GM18517 (cell line): ENCODE data around the gene CCL16.
A peak's percentile ranks its signal among the peaks of the same experiment; 100 is the strongest.
"Not testable (repeated sequence)": the region's sequence is repeated elsewhere in the genome, so short reads cannot be mapped to it uniquely, and the experiment has no call there.

Source experiments
- ATAC-seq: cut with Tn5 transposase; IDR thresholded peaks from one replicate; pipeline ENCODE4 v1.9.1; 2021; ENCODE audit warnings: mild to moderate bottlenecking, moderate library complexity; ENCODE audit not compliant: unreplicated experiment

The CCL16 gene

DNA sequence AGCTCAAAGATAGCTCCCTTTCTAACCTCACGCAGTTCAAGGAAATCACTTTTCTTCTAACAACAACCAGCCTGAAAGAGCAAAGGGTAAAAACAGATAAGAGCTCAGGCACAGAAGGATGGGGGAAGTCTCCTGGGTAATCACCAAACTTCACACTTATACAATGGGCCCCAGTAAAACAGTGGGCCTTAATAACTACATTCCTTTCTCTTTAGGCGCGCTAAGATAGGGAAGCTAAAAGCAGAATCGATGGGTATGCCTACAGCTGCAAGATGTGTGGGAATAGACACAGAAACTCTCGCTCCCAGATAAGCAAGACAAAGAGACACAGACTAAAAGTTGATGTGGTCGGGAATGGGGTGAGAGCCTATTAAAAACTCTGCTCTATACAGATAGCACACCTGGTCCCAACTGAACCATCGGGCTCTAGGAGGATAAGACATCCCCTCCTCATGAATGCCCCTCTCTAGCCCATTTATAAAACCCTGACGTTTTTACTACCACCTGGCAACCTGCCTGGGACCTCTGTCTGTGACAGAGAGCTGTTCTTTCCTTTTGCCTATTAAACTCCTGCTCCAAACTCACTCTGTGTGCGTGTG is 38.6 kb downstream of the CCL16 start:
- no peak for ATAC-seq

DNA sequence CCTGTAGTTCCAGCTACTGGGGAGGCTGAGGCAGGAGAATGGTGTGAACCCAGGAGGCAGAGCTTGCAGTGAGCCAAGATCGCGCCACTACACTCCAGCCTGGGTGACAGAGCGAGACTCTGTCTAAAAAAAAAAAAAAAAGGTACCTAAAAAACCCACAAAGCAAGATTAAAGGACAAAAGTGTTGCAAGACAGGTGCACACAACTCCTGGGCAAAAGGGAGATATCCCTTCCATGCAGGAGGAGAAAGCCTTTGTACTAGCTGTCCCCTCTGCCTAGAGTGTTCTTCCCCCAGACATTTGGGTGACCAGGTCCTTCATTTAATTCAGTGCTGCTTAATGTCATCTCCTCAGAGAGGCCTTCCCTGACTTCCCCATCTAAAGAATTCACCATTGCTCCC is 42.8 kb downstream of the CCL16 start:
- ATAC-seq, result not testable (repeated sequence)

DNA sequence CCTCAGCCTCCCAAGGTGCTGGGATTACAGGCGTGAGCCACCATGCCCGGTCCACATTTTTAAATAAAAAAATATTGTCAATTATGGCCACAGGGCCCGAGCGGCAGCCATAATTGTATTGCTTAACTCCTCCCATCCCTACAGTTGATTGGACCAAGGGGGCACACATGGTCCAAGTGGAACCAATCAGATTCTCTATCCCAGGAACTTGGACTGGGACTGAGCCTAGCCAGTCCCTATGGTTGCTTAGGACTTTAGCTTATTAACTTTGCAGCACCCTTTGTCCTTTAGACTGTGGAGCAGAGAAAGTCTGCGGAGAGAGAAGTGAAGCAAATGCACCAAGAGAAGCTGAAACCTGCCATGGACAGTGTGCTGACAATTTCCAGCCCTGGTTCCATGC is 45.2 kb downstream of the CCL16 start:
- no peak for ATAC-seq

DNA sequence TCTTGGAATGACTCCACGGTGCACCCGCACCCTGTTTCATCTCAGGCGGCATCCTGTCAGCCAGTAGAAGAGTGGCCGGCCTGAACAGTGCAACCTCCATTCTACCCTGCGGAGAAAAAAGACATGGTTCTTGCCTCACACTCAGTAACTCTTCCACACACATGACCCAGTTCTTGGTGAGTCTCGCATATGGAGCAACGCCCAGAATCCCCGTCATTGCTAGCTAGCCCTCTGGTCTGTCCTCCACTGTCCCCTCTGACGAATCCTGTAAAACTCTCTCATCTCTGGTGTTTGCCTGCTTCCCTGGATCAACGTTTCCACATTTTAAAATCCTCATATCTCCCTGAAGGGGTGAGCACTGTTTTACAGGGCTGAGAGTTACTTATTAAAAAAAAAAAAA is 46.5 kb downstream of the CCL16 start:
- no peak for ATAC-seq

DNA sequence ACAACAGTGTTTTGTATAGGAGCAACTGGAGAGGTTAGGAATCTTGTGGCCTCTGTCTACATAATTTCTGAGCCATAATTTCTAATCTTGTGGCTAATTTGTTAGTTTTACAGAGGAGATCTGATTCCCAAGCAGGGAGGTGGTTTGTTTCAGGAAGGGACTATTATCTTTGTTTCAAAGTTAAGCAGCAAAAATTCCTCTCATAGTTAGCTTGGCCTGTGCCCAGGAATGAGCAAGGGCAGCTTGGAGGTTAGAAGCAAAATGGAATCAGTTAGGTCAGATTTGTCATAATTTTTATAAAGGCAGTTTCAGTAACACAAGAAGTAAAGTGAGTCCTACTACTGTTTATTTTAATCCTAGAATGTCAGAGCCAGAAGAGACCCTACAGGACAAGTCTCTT is 48.7 kb downstream of the CCL16 start:
- ATAC-seq, result no peak

DNA sequence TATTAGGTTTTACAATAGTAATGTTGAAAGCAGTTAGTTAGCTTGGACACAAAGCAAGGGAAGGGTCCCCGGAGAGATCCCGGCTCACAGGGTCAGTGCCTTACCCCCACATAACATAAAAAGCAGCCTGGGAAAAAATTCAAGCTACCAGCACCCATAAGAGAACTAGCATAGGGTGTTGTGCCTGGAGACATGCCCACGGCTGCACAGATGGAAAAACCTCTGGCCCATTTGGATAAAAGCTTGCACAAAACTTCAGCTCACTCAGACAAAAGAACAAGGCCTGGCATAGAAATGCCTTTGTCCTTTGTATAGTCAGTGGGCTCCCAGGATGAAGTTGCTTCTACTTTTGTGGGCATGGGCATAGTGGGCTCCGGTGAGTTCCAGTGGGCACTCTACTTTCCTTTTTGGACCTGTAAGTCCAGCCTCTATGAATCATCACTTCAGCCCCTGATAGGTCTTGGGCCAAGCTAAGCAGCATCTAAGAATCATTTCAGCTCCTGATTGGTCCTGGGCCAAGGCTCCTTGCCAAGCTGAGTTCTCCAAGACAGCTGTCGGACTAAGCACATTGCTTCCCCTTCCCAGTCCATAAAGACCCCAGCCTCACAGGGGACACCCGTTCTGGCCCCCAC is 49.4 kb downstream of the CCL16 start:
- ATAC-seq, result no peak

DNA sequence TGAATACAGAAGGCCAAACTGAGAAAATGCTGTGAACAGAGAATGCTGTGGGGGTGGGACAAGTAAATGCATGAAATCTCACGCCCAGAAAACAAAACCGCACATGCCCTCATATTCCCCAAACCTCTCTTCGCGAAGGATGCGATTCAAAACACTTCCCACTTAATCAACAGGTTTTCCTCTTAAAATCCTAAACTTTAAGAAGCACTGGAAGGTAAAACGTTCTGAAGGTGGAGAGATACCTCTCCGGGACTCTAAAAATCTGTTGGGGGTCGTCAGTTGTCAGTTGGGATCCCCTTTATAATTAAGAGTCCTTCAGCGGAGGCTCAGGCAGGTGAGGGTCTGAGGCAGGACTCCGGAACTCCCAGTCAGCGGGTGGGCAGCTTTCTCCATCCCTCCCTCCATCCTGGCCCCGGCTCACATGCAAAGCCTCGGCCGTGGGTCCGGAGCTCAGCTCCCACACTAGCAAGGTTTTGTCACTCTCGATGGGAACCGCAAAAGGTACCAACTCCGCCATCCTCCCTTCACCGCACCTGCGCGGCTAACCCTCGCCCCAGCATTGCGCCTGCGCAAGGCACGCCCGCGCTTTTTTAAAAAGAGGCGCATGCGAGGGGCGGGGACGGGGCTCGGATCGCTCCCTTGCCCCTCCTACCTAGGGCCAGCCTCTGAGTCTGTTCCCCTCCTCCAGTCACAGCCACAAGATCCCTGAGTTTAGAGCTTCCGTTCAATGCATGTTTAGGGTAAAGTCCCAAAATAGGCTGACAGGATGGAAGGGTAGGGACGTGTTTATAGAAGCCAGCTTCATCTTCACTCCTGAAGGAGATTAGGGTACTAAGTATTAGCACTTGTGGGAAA is 50.9 kb downstream of the CCL16 start, which contains the start of gene RDM1:
Gene RDM1 (minus strand): TSS at position 563 of the 855 bp plus-strand sequence. CDS start 46 bp downstream, at position 517.
- peak; percentile 59 for ATAC-seq

DNA sequence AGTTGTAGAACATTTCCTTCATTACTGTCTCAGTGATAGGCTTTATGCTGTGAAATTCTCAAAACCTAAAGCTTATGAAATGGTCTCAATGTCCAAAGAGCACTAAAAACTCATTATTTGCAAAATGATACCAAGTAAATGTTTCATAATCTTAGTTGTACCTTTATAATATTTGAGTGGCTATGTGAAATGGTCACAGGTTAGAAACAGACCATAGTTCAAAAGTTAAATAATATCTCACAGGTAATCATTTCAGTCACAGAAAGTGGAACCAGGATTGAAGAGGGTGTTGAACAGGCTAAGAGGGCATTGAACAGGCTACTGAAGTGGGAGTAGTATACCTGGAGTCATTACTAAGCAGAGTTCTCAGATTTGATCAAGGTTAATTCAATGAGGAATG is 53.6 kb downstream of the CCL16 start:
- no peak for ATAC-seq
